MM.1S (cell line): ENCODE measurements around the gene BCAR3.

Experiments used
- CTCF ChIP-seq: fragments of 300-600 bp; sonication (generic); IDR thresholded peaks from 2 replicates; pipeline ENCODE4 v1.5.1; 2016; ENCODE audit warnings: antibody characterized with exemption, low read length, mixed read lengths
- EZH2 ChIP-seq: fragments of 300-600 bp; sonication (generic); optimal IDR thresholded peaks from 2 replicates; pipeline ENCODE3; 2017; ENCODE audit warnings: low read depth, mild to moderate bottlenecking, antibody characterized with exemption, low read length, mixed read lengths

- no peak for TF ChIP-seq EZH2
- TF ChIP-seq CTCF, result no peak
Observed at GRCh38 chr1:93695411-93696005, 13.9 kb upstream of the BCAR3 start.
